NCI-H128 (cell line): Measurements from ENCODE around the gene OR6S1.
"Not testable (repeated sequence)": the region's sequence is repeated elsewhere in the genome, so short reads cannot be mapped to it uniquely, and the experiment has no call there.

Source experiments
- DNase-seq: peaks from one replicate; lab custom pipeline; 2025; ENCODE audit not compliant: unreplicated experiment; lab: John Stamatoyannopoulos, UW

Gene OR6S1

GRCh38 chr14:20631880-20632389 lies 9.6 kb downstream of the OR6S1 start:
- no peak for DNase-seq

- DNase-seq, result no peak
Observed at GRCh38 chr14:20631023-20631879, 10.2 kb downstream of the OR6S1 start.

GRCh38 chr14:20630340-20631022 lies 11.0 kb downstream of the OR6S1 start:
- DNase-seq, result no peak

- DNase-seq, result no peak
Observed at GRCh38 chr14:20628063-20628854, 13.2 kb downstream of the OR6S1 start.

GRCh38 chr14:20627346-20628027 lies 14.0 kb downstream of the OR6S1 start:
- no peak for DNase-seq

- DNase-seq, result no peak
Observed at GRCh38 chr14:20626274-20626673, 15.2 kb downstream of the OR6S1 start.

- no peak for DNase-seq
Observed at GRCh38 chr14:20624495-20625070, 16.9 kb downstream of the OR6S1 start.

GRCh38 chr14:20623798-20624197 lies 17.7 kb downstream of the OR6S1 start:
- DNase-seq, result no peak

GRCh38 chr14:20622816-20623291 lies 18.6 kb downstream of the OR6S1 start:
- DNase-seq, result no peak

- DNase-seq, result no peak
Observed at GRCh38 chr14:20620798-20621478, 20.6 kb downstream of the OR6S1 start.

- not testable (repeated sequence) for DNase-seq
Observed at GRCh38 chr14:20619688-20620087, 21.8 kb downstream of the OR6S1 start.

- no peak for DNase-seq
Observed at GRCh38 chr14:20618271-20618749, 23.2 kb downstream of the OR6S1 start.

GRCh38 chr14:20617138-20618003 lies 24.1 kb downstream of the OR6S1 start:
- DNase-seq, result no peak

GRCh38 chr14:20615996-20616395 lies 25.5 kb downstream of the OR6S1 start:
- no peak for DNase-seq

GRCh38 chr14:20614038-20614840 lies 27.3 kb downstream of the OR6S1 start:
- DNase-seq, result no peak

GRCh38 chr14:20613094-20614037 lies 28.1 kb downstream of the OR6S1 start:
- DNase-seq, result no peak

GRCh38 chr14:20612403-20612802 lies 29.1 kb downstream of the OR6S1 start:
- no peak for DNase-seq
